IMR-90 (cell line): Measurements from ENCODE around the gene ZBTB47. TPM values are rescaled to one million over a fixed set of nuclear protein-coding genes. Genes with fewer than 3 reads are reported as not detected.

Experiments used
- ATAC-seq: fragments of 200-7000 bp; cut with Tn5 transposase; 2 replicates; pipeline ENCODE4 v1.9.1; 2020; ENCODE audit warnings: low read depth, mild to moderate bottlenecking, moderate library complexity
- BruUV-seq: library from RNA; stranded (reverse); fragments of 400-500 nt; replicated peaks from 2 replicates; lab custom pipeline; 2021; lab: Mats Ljungman, UMichigan
- CTCF ChIA-PET: fragments of 300-600 bp; formaldehyde crosslinking; extraction: SDS; loops from one replicate; lab custom pipeline; 2021; ENCODE audit warnings: antibody characterized with exemption; lab: Yijun Ruan, JAX
- POLR2A ChIA-PET: fragments of 300-600 bp; sonication (Branson Sonifier 250); formaldehyde crosslinking; loops from one replicate; lab custom pipeline; 2022; ENCODE audit warnings: antibody characterized with exemption; ENCODE audit not compliant: unreplicated experiment; lab: Charles Lee
- DNase-seq: peaks from one replicate; pipeline ENCODE4 v3.0.0; 2013
- H2AFZ ChIP-seq: replicated peaks from 2 replicates; pipeline ENCODE3; 2013; ENCODE audit warnings: low read length, mild to moderate bottlenecking; ENCODE audit not compliant: poor library complexity
- H2AK5ac ChIP-seq: 2 replicates; pipeline ENCODE4 v1.6.1; 2013; ENCODE audit warnings: low read depth, low read length, inconsistent platforms
- H2AK9ac ChIP-seq: replicated peaks from 2 replicates; pipeline ENCODE3; 2013; ENCODE audit warnings: mild to moderate bottlenecking, low read depth, low read length, moderate library complexity; ENCODE audit not compliant: poor library complexity
- H2BK120ac ChIP-seq: 2 replicates; pipeline ENCODE4 v1.6.1; 2013; ENCODE audit warnings: low read depth, low read length, inconsistent platforms
- H2BK15ac ChIP-seq: 3 replicates; pipeline ENCODE4 v1.6.1; 2013; ENCODE audit warnings: low read depth, low read length, inconsistent platforms
- H2BK20ac ChIP-seq: 2 replicates; pipeline ENCODE4 v1.6.1; 2013; ENCODE audit warnings: low read depth, mild to moderate bottlenecking, inconsistent platforms, low read length, moderate library complexity
- H2BK5ac ChIP-seq: 2 replicates; pipeline ENCODE4 v1.6.1; 2013; ENCODE audit warnings: mild to moderate bottlenecking, low read depth, low read length, inconsistent platforms; ENCODE audit not compliant: poor library complexity, severe bottlenecking
- H3K14ac ChIP-seq: replicated peaks from 2 replicates; pipeline ENCODE4 v1.6.1; 2013; ENCODE audit warnings: low read depth, low read length, inconsistent platforms
- H3K18ac ChIP-seq: 2 replicates; pipeline ENCODE4 v1.6.1; 2013; ENCODE audit warnings: low read depth, low read length, control low read depth
- H3K23ac ChIP-seq: 2 replicates; pipeline ENCODE4 v1.6.1; 2013; ENCODE audit warnings: low read depth, low read length, inconsistent platforms
- H3K27ac ChIP-seq: 2 replicates; pipeline ENCODE4 v1.5.1; 2013; ENCODE audit warnings: mild to moderate bottlenecking, control low read depth, low read length; ENCODE audit not compliant: insufficient read depth
- H3K27me3 ChIP-seq: 2 replicates; pipeline ENCODE4 v1.6.1; 2013; ENCODE audit warnings: low read length; ENCODE audit not compliant: control insufficient read depth, insufficient read depth
- H3K36me3 ChIP-seq: 2 replicates; pipeline ENCODE4 v1.6.1; 2013; ENCODE audit warnings: low read length, mixed read lengths; ENCODE audit not compliant: control insufficient read depth, insufficient read depth
- H3K4ac ChIP-seq: 2 replicates; pipeline ENCODE4 v1.6.1; 2013; ENCODE audit warnings: low read depth, low read length, inconsistent platforms
- H3K4me1 ChIP-seq: 2 replicates; pipeline ENCODE4 v1.6.1; 2013; ENCODE audit warnings: low read length, mixed read lengths; ENCODE audit not compliant: control insufficient read depth, insufficient read depth
- H3K4me2 ChIP-seq: 2 replicates; pipeline ENCODE4 v1.6.1; 2013; ENCODE audit warnings: low read depth, mild to moderate bottlenecking, control low read depth, low read length, moderate library complexity
- H3K4me3 ChIP-seq: 2 replicates; pipeline ENCODE4 v1.5.1; 2013; ENCODE audit warnings: low read depth, mild to moderate bottlenecking, control low read depth, low read length, moderate library complexity; ENCODE audit not compliant: insufficient read depth
- H3K56ac ChIP-seq: 2 replicates; pipeline ENCODE4 v1.6.1; 2013; ENCODE audit warnings: low read length, inconsistent platforms; ENCODE audit not compliant: insufficient read depth; ENCODE audit errors: extremely low read depth
- H3K79me1 ChIP-seq, 2 experiments: 2 replicates each; pipeline ENCODE4 v1.6.1; 2013; ENCODE audit warnings: low read length in 2 of 2, inconsistent platforms in 1 of 2, low read depth in 1 of 2
- H3K9ac ChIP-seq: 2 replicates; pipeline ENCODE4 v1.6.1; 2013; ENCODE audit warnings: low read depth, low read length, control low read depth
- H3K9me1 ChIP-seq: 2 replicates; pipeline ENCODE4 v1.6.1; 2013; ENCODE audit warnings: low read length, inconsistent platforms; ENCODE audit not compliant: insufficient read depth
- H3K9me3 ChIP-seq: 2 replicates; pipeline ENCODE4 v1.6.1; 2013; ENCODE audit warnings: low read length; ENCODE audit not compliant: control insufficient read depth, insufficient read depth
- H4K20me1 ChIP-seq: 2 replicates; pipeline ENCODE4 v1.6.1; 2013; ENCODE audit warnings: low read length, inconsistent platforms; ENCODE audit not compliant: insufficient read depth
- H4K5ac ChIP-seq: 2 replicates; pipeline ENCODE4 v1.6.1; 2013; ENCODE audit warnings: mild to moderate bottlenecking, low read depth, low read length, control low read depth
- H4K8ac ChIP-seq, 2 experiments: 2 replicates each; pipeline ENCODE4 v1.6.1; 2013; ENCODE audit warnings: low read depth in 2 of 2, low read length in 2 of 2, control low read depth in 1 of 2, inconsistent platforms in 1 of 2
- H4K91ac ChIP-seq: 2 replicates; pipeline ENCODE4 v1.6.1; 2013; ENCODE audit warnings: low read depth, low read length, inconsistent platforms; ENCODE audit not compliant: insufficient read depth
- BHLHE40 ChIP-seq: fragments of 150-350 bp; IDR thresholded peaks from 2 replicates; pipeline ENCODE4 v1.6.1; 2016; ENCODE audit warnings: mild to moderate bottlenecking, low read depth, low read length
- CEBPB ChIP-seq: IDR thresholded peaks from 2 replicates; pipeline ENCODE4 v1.6.1; 2012; ENCODE audit warnings: low read depth, low read length, improper control_type of control experiment
- CHD1 ChIP-seq: IDR thresholded peaks from 2 replicates; pipeline ENCODE4 v1.6.1; 2012; ENCODE audit warnings: low read depth, low read length, improper control_type of control experiment
- CTCF ChIP-seq: conservative IDR thresholded peaks from 2 replicates; pipeline ENCODE4 v1.5.1; 2012; ENCODE audit warnings: mild to moderate bottlenecking, low read depth, low read length, improper control_type of control experiment
- FOS ChIP-seq: fragments of 150-350 bp; IDR thresholded peaks from 2 replicates; pipeline ENCODE4 v1.6.1; 2016; ENCODE audit warnings: low read depth, low read length
- MAFK ChIP-seq: IDR thresholded peaks from 2 replicates; pipeline ENCODE4 v1.6.1; 2012; ENCODE audit warnings: low read depth, low read length, improper control_type of control experiment
- MAZ ChIP-seq: IDR thresholded peaks from 2 replicates; pipeline ENCODE4 v1.6.1; 2012; ENCODE audit warnings: low read depth, mild to moderate bottlenecking, low read length, improper control_type of control experiment, moderate library complexity, borderline replicate concordance
- MXI1 ChIP-seq: IDR thresholded peaks from 2 replicates; pipeline ENCODE4 v1.6.1; 2012; ENCODE audit warnings: low read depth, mild to moderate bottlenecking, low read length, moderate library complexity, borderline replicate concordance
- NFE2L2 ChIP-seq: fragments of 150-350 bp; IDR thresholded peaks from 2 replicates; pipeline ENCODE4 v1.6.1; 2016; ENCODE audit warnings: low read depth, mild to moderate bottlenecking, low read length
- POLR2A ChIP-seq: IDR thresholded peaks from 2 replicates; pipeline ENCODE4 v1.6.1; 2012; ENCODE audit warnings: mild to moderate bottlenecking, low read depth, low read length
- RAD21 ChIP-seq: IDR thresholded peaks from 2 replicates; pipeline ENCODE4 v1.6.1; 2012; ENCODE audit warnings: low read length, improper control_type of control experiment
- RCOR1 ChIP-seq: IDR thresholded peaks from 2 replicates; pipeline ENCODE4 v1.6.1; 2012; ENCODE audit warnings: mild to moderate bottlenecking, low read length, improper control_type of control experiment; ENCODE audit not compliant: insufficient replicate concordance
- RFX5 ChIP-seq: IDR thresholded peaks from 2 replicates; pipeline ENCODE4 v1.8.0; 2012; ENCODE audit warnings: low read depth, mild to moderate bottlenecking, low read length, moderate library complexity
- SMC3 ChIP-seq: fragments of 150-350 bp; IDR thresholded peaks from 2 replicates; pipeline ENCODE4 v1.6.1; 2016; ENCODE audit warnings: low read depth, mild to moderate bottlenecking, antibody characterized with exemption, low read length, moderate library complexity
- USF2 ChIP-seq: fragments of 150-350 bp; IDR thresholded peaks from 2 replicates; pipeline ENCODE4 v1.6.1; 2017; ENCODE audit warnings: mild to moderate bottlenecking, antibody characterized with exemption, low read length, low read depth
- WGBS, 2 experiments: methylation state at CpG; one replicate each; pipeline versions ENCODE4 v1.1.5 to v1.1.7; 2013; ENCODE audit warnings: missing lambda C conversion rate in 2 of 2; ENCODE audit not compliant: insufficient read length in 1 of 2; ENCODE audit errors: extremely low coverage in 2 of 2; 5-methylcytosine and 5-hydroxymethylcytosine counted together
- dilution Hi-C: fragments of 300-500 bp; cut with HindIII; formaldehyde crosslinking; loops from one replicate; pipeline ENCODE4 v1.14.3; 2018; ENCODE audit warnings: low sequenced_read_pairs; ENCODE audit not compliant: unreplicated experiment
- in situ Hi-C: fragments of 300-500 bp; cut with MboI; formaldehyde crosslinking; loops from 3 replicates; pipeline ENCODE4 v1.14.3; 2019; ENCODE audit warnings: low sequenced_read_pairs, inconsistent platforms, mixed read lengths
- intact Hi-C: fragments of 100-400 bp; cut with micrococcal nuclease; formaldehyde crosslinking; loops from 2 replicates; pipeline ENCODE4 v1.10.0; 2022
- polyA plus RNA-seq, 3 experiments: library from polyadenylated mRNA; depleted of rRNA; stranded (reverse); fragments of >200 nt; gene quantifications; 2 replicates each; pipeline ENCODE4 v1.2.3, GENCODE V29; 2012; ENCODE audit warnings: low replicate concordance in 1 of 3
- total RNA-seq: library from RNA; depleted of rRNA; stranded (reverse); fragments of >200 nt; gene quantifications from 2 replicates; pipeline ENCODE4 v1.2.3, GENCODE V29; 2012
- TF ChIP-seq, protein P1 (sequence below): fragments of 150-350 bp; IDR thresholded peaks from 2 replicates; pipeline ENCODE4 v1.6.1; 2016; ENCODE audit warnings: low read depth, mild to moderate bottlenecking, low read length, moderate library complexity, borderline replicate concordance

ZBTB47 gene
- total and polyA plus RNA-seq, 2 of the 4 experiments (the other 2 are of a cell fraction), result 10.9 to 16.8 TPM

DNA sequence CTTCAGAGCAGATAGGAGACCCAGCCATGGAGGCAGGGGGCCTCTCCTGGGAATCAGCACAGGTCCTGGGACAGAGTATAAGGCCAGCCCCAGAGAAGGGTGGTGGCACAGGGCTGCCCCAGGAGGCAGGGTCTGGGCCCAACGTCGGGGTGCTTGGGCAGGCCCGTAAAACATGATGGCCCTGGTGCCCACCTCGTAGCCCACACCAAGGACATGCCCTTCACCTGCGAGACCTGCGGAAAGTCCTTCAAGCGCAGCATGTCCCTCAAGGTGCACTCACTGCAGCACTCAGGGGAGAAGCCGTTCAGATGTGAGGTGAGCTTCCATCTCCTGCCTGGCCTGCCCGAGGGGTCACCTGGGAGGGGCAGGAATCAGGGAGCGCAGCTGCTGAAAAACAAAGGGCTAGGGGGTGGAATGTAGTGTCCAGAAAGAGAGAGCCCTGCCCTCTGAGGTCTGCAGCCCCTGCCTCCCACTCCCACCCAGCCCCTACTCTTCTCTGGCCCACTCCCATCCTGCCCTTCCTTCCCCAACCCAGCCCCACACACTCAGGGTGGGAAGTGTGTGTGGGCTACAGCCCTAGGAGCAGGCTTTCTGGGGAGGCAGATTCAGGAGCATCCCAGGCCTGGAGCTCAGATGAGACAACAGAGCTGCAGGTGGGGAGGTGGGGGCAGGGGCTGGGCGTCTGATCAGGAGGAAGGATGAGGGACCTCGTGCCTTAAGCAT lies 9.5 kb downstream of the ZBTB47 start:
- no peak overlapping the region for H4K5ac ChIP-seq
- ATAC-seq (no peak), DNase-seq (no peak)
- H3K56ac ChIP-seq, result no peak overlapping the region
- H4K91ac ChIP-seq, result no peak overlapping the region
- H3K9me3 ChIP-seq, result no peaks in the 10 kb centered on the region
- peaks cover 14% of the 10 kb centered on the region for H3K9me1 ChIP-seq
- no peak overlapping the region for H2BK120ac ChIP-seq
- H2AFZ ChIP-seq, result no peak overlapping the region
- no peak overlapping the region for H2BK15ac ChIP-seq
- H3K4me2 ChIP-seq, result no peak overlapping the region
- CTCF ChIA-PET, result no interaction called here
- H3K79me1 ChIP-seq, result peaks cover 0 to 18% of the 10 kb centered on the region in 2 experiments; a peak in 2 of 4 replicates
- H2BK5ac ChIP-seq, result no peak overlapping the region
- H3K4ac ChIP-seq, result no peak overlapping the region
- H3K36me3 ChIP-seq, result peaks cover 21% of the 10 kb centered on the region; the same call in 1 of the 2 replicates
- peaks cover 6% of the 10 kb centered on the region; the same call in 1 of the 2 replicates for H3K4me1 ChIP-seq
- no peak overlapping the region for H3K9ac ChIP-seq
- POLR2A ChIA-PET, result no interaction called here
- no peak overlapping the region for H3K27ac ChIP-seq
- H3K4me3 ChIP-seq, result no peak overlapping the region
- H3K23ac ChIP-seq, result no peak overlapping the region
- intact Hi-C loops (no loop called here), dilution Hi-C loops (no loop called here), in situ Hi-C loops (no loop called here)
- no peak overlapping the region for H2BK20ac ChIP-seq
- no peak overlapping the region for H3K14ac ChIP-seq
- peaks cover 18% of the 10 kb centered on the region for H4K20me1 ChIP-seq
- H3K18ac ChIP-seq, result no peak overlapping the region
- TF ChIP-seq NFE2L2 (no peak), CEBPB (no peak), POLR2A (no peak), RAD21 (no peak), USF2 (no peak), FOS (no peak), MXI1 (no peak), BHLHE40 (no peak), CTCF (no peak), MAZ (no peak), MAFK (no peak), RCOR1 (no peak), SMC3 (no peak), RFX5 (no peak), CHD1 (no peak)
- TF ChIP-seq, protein P1, sequence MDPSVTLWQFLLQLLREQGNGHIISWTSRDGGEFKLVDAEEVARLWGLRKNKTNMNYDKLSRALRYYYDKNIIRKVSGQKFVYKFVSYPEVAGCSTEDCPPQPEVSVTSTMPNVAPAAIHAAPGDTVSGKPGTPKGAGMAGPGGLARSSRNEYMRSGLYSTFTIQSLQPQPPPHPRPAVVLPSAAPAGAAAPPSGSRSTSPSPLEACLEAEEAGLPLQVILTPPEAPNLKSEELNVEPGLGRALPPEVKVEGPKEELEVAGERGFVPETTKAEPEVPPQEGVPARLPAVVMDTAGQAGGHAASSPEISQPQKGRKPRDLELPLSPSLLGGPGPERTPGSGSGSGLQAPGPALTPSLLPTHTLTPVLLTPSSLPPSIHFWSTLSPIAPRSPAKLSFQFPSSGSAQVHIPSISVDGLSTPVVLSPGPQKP, result no peak
- no peaks in the 10 kb centered on the region for H3K27me3 ChIP-seq
- no TSS peak for BruUV-seq
- 93% methylated on average over 7 of the region's 12 CpGs; no CpG with 5 or more reads in 1 of the 2 experiments for WGBS, 2 experiments
- no peak overlapping the region for H4K8ac ChIP-seq
- no peak overlapping the region for H2AK5ac ChIP-seq
- H2AK9ac ChIP-seq, result no peak overlapping the region
